ENCODE data around the gene USP32.

USP32 gene

DNA sequence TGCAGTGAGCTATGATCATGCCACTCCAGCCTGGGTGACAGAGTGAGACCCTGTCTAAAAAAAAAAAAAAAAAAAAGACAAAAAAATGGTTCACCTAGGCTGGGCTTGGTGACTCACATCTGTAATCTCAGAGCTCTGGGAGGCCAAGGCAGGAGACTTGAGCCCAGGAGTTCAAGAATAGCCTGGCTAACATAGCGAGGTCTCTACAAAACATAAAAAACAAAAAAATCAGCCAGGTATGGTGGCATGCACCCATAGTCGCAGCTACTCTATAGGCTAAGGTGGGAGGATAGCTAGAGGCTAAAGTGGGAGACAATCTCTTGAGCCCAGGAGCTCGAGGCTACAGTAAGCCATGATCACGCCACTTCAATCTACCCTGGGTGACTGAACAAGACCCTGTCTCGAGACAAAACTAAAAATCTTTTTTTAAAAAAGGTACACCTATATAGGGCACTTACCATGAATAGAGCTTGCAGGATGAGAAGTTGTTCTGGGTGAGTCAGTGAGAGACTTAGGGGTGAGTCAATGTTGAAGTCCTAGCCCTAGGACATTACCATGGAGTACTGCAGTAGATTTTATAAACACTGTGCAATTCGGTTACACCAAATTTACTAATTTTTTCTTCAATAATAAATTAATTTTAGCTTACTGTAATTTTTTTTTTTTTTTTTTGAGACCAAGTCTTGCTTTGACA lies 19.0 kb downstream of the USP32 start:
- TF ChIP-seq, protein P1, sequence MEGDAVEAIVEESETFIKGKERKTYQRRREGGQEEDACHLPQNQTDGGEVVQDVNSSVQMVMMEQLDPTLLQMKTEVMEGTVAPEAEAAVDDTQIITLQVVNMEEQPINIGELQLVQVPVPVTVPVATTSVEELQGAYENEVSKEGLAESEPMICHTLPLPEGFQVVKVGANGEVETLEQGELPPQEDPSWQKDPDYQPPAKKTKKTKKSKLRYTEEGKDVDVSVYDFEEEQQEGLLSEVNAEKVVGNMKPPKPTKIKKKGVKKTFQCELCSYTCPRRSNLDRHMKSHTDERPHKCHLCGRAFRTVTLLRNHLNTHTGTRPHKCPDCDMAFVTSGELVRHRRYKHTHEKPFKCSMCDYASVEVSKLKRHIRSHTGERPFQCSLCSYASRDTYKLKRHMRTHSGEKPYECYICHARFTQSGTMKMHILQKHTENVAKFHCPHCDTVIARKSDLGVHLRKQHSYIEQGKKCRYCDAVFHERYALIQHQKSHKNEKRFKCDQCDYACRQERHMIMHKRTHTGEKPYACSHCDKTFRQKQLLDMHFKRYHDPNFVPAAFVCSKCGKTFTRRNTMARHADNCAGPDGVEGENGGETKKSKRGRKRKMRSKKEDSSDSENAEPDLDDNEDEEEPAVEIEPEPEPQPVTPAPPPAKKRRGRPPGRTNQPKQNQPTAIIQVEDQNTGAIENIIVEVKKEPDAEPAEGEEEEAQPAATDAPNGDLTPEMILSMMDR (IDR thresholded peaks at IDR 0.05; ENCODE audit: extremely low read depth, missing control alignments) = no peak

DNA sequence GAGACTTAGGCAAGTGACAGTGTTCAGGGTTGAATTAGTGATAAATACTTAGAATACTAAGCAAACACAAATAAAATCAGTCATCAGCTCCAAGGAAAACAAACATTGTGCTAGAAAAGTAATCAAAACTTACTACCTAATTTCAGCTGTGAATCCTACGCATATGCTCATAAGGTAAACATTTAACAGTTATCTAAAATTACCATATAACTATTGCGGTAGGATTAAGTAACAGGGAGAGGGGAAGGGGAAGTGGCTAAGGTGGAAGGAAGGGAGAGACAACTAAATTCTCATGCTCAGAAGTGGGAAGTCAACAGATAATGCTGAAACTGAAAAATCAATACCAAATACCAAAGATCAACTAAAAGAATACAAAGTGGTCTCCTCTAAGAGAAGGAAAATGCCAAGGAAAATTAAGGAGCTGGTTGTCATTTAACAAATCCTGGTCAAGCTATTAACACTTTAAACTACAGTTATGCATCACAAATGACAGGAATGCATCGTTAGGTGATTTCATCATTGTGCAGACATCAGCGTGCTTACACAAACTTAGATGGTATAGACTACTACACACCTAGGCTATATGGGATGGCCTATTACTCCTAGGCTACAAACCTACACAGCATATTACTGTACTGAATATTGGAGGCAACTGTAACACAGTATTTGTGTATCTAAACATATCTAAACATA lies 20.0 kb downstream of the USP32 start:
- TF ChIP-seq, protein P1 (IDR thresholded peaks at IDR 0.05; ENCODE audit: extremely low read depth, missing control alignments) = no peak
- no peak for DNase-seq (ENCODE audit: low spot score)

More for the DNA sequence above, 19.0 kb downstream of the USP32 start:
- no peak for DNase-seq (ENCODE audit: low spot score)

DNA sequence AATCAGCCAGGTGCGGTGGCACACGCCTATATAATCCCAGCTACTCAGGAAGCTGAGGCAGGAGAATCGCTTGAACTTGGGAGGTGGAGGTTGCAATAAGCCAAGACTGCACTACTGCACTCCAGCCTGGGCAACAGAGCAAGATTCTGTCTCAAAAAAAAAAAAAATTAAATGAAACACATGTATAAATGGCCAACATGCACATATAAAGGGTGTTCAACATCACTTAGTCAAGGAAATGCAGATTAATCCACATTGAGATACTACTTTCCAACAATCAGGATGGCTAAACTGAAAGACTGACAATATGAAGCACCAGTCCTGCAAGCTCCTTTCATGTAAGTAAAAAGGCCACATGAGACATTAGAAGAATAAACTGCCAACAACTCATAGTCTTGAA lies 20.5 kb downstream of the USP32 start:
- TF ChIP-seq, protein P1 (IDR thresholded peaks at IDR 0.05; ENCODE audit: extremely low read depth, missing control alignments) = no peak
- DNase-seq (ENCODE audit: low spot score) = no peak

DNA sequence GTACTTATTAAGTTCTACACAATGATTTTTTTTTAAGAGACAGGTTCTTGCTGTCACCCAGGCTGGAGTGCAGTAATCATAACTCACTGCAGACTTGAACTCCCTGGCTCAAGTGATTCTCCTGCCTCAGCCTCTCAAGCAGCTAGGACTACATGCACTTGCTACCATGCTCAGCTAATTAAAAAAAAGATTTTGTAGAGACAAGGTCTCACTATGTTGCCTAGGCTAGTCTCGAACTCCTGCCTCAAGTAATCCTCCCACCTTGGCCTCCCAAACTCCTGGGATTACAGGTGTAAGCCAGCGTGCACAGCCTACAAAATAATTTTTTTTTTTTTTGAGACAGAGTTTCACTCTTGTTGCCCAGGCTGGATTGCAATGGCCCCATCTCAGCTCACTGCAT lies 22.2 kb downstream of the USP32 start:
- TF ChIP-seq, protein P1 (IDR thresholded peaks at IDR 0.05; ENCODE audit: extremely low read depth, missing control alignments) = no peak
- no peak for DNase-seq (ENCODE audit: low spot score)

DNA sequence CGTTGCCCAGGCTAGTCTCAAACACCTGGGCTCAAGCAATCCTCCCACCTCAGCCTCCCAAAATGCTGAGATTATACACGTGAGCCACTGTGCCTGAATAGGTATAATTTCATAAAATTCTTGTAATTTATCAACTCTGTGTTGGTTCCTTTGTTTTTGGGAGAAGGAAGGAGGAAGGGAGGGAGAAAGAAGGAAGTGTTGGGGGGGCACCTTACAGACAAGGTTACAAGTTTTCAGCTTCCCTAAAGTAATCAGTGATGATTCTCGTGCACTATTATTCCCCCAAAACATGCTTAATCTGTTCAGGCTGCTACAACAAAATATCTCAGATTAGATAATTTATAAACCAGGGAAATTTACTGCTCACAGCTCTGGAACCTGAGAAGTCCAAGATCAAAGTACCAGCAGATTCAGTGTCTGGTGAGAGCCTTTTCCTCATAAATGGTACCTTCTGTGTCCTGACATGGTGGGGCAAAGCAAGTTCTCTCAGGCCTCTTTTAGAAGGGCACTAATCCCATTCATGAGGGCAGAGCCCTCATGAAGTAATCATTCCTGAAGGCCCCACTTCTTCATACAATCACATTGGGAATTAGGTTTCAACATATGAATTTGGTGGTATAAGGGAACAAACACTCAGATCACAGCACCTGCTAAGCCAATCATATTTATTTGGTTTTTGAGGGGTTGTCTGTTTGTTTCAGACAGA lies 28.1 kb downstream of the USP32 start:
- TF ChIP-seq, protein P1 (IDR thresholded peaks at IDR 0.05; ENCODE audit: extremely low read depth, missing control alignments) = no peak
- DNase-seq (ENCODE audit: low spot score) = no peak

DNA sequence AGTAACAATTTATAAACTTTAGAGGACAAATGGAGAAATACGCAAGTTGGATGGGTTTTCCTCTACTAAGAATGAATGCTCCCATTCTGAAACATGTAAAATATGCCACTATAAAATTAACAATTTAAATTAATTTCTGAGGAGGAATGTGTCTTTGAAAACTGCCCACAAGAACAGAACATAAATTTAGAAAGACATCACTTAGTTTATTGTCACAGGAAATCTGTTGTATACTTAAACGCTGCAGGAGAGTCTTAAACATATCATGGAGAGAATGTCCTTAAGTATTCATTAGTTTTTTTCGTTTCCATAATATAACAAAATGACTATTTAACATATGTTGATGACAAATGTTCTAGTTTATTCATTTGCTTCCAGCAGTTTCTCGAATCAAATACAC lies 29.6 kb downstream of the USP32 start:
- DNase-seq (ENCODE audit: low spot score) = no peak
- TF ChIP-seq, protein P1 (IDR thresholded peaks at IDR 0.05; ENCODE audit: extremely low read depth, missing control alignments) = no peak

DNA sequence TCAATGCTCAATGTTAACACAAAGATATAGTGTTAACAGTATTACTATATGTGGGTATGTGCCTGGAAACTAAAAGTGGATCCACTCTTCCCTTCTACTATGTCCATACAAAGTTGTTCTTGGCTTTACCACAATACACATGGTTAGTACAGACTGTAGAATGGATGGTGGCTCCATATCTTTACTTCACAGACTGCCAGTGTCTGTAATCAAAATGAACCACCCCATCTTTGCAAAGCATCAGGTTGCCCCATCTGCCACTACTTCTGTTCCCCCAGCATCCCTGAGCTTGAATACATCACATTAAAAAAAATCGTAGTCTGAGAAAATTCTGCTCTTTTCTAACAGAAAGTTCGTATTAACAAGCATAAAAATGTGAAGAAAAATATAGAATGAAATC lies 30.0 kb downstream of the USP32 start:
- TF ChIP-seq, protein P1 (IDR thresholded peaks at IDR 0.05; ENCODE audit: extremely low read depth, missing control alignments) = no peak
- no peak for DNase-seq (ENCODE audit: low spot score)
